ENCODE measurements around the gene NSUN5.
A peak's percentile ranks its signal among the peaks of the same experiment; 100 is the strongest.
"Not testable (repeated sequence)": the region's sequence is repeated elsewhere in the genome, so short reads cannot be mapped to it uniquely, and the experiment has no call there.

NSUN5 gene

DNA sequence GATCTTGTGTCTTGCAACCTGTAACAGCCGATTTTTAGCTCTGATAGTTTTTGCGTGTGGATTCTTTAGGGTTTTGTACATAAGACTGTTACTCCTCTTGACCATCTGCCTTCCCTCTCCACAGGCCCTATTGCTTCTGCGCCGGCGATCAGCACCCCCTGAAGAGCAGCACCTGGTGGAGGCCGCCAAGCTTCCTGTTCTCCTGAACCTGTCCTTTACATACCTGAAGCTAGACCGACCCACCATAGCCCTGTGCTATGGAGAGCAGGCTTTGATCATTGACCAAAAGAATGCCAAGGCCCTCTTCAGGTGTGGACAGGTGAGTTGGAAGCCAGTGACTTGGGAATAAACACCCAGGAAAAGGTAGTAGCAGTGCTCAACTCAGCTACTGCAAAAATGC, 31.9 kb upstream of the NSUN5 start:
- no peaks in the 10 kb centered on the region for H3K4me1 Mint-ChIP-seq
- no peak for DNase-seq
- H3K36me3 Mint-ChIP-seq: no peaks in the 10 kb centered on the region
- H3K9me3 Mint-ChIP-seq: no peaks in the 10 kb centered on the region
- H3K27me3 Mint-ChIP-seq: peaks cover 18% of the 10 kb centered on the region
- CTCF ChIA-PET: no interaction called here
- H3K4me3 Mint-ChIP-seq: no peak overlapping the region
- no peak overlapping the region for H3K27ac Mint-ChIP-seq

DNA sequence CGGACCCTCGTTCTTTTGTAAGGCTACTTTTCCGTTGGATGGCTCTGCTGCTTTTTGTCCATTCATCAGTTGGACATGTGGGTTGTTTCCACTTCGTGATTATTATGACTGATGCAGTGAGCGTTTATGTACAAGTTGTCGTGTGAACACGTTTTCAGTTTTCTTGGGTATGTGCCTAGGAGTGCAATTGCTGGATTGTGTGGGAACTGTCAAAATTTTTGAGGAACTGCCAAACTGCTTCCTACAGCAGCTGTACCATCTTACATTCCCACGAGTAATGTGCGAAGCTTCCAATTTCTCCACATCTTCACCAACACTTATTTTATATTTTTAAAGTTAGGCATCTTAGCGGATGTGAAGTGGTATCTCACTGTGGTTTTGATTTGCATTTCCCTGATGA, 29.7 kb upstream of the NSUN5 start:
- no peak overlapping the region for H3K4me3 Mint-ChIP-seq
- no peaks in the 10 kb centered on the region for H3K9me3 Mint-ChIP-seq
- no peak for DNase-seq
- H3K27me3 Mint-ChIP-seq: peaks cover 19% of the 10 kb centered on the region
- H3K36me3 Mint-ChIP-seq: no peaks in the 10 kb centered on the region
- H3K4me1 Mint-ChIP-seq: no peaks in the 10 kb centered on the region
- H3K27ac Mint-ChIP-seq: no peak overlapping the region
- CTCF ChIA-PET: no interaction called here

- CTCF ChIA-PET: no interaction called here
- H3K9me3 Mint-ChIP-seq: no peaks in the 10 kb centered on the region
- no peak overlapping the region for H3K4me3 Mint-ChIP-seq
- H3K4me1 Mint-ChIP-seq: no peaks in the 10 kb centered on the region
- H3K27ac Mint-ChIP-seq: no peak overlapping the region
- H3K27me3 Mint-ChIP-seq: peaks cover 21% of the 10 kb centered on the region
- no peaks in the 10 kb centered on the region for H3K36me3 Mint-ChIP-seq
- DNase-seq: no peak
Measured at GRCh38 chr7:73332447-73332846, 23.8 kb upstream of the NSUN5 start.

DNA sequence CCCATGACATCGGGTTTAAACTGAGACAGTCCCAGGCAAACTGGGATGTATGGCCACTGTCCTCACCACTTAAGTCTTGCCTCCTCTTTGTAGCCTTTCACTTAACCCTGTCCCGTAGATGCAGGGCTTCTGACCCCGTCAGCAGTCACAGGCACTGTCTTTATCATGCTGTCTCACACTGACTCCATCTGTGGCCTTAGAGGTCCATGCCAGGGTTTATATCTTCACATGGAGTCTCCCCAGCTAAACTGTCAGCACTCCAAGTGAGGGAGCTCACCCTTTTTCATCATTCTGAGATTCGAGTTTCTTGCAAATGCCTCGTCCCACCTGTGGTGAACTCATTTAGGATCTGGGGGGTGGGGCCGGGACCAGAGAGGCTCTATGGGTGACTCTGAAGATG, 22.1 kb upstream of the NSUN5 start:
- peaks cover 2% of the 10 kb centered on the region for H3K4me1 Mint-ChIP-seq
- H3K36me3 Mint-ChIP-seq: no peaks in the 10 kb centered on the region
- H3K9me3 Mint-ChIP-seq: no peaks in the 10 kb centered on the region
- H3K27ac Mint-ChIP-seq: no peak overlapping the region
- DNase-seq: no peak
- H3K4me3 Mint-ChIP-seq: no peak overlapping the region
- peaks cover 20% of the 10 kb centered on the region for H3K27me3 Mint-ChIP-seq
- CTCF ChIA-PET: no interaction called here

DNA sequence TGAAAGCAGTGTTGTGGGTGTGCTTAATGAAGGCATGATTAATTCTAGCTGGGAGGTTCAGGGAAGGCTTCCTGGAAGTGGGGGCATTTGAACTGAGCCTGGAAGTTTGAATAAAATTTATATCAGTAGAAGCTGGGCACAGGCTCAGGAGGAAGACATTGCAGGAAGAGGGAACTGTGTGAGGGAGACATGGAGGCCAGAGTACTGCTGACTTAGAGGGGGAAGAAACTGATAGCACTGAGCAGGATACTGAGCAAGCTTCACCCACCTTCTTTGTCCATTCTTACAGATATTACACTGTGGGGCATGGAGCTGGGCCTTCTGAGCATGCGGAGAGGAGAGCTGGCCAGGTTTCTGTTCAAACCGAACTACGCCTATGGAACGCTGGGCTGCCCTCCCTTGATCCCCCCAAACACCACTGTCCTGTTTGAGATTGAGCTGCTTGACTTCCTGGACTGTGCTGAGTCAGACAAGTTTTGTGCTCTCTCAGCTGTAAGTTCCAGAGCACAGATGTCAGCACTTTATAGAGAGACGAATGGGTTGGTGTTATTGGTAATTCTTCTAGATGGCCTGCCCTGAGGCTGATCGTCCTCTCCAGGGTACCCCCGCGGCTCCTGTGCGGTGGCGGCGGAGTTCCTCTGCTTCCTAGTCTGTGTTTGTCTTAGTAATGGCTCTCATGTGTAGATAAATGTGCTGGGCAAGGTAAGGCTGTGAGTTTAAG, 21.4 kb upstream of the NSUN5 start:
- Mint-ChIP-seq H3K4me3 (no peak overlapping the region), H3K27me3 (peaks cover 13% of the 10 kb centered on the region), H3K27ac (no peak overlapping the region), H3K4me1 (peaks cover 2% of the 10 kb centered on the region), H3K9me3 (no peaks in the 10 kb centered on the region), H3K36me3 (no peaks in the 10 kb centered on the region)
- CTCF ChIA-PET: no interaction called here
- no peak for DNase-seq

- CTCF ChIA-PET: interaction anchor here (0.6 kb wide), 1 partner anchor 123 kb away, joined by 3 read pairs; no protein-coding TSS in a partner anchor
- no peak for DNase-seq
- peaks cover 9% of the 10 kb centered on the region for H3K27me3 Mint-ChIP-seq
- no peak overlapping the region for H3K27ac Mint-ChIP-seq
- no peaks in the 10 kb centered on the region for H3K9me3 Mint-ChIP-seq
- H3K4me3 Mint-ChIP-seq: no peak overlapping the region
- peaks cover 13% of the 10 kb centered on the region for H3K4me1 Mint-ChIP-seq
- H3K36me3 Mint-ChIP-seq: no peaks in the 10 kb centered on the region
Measured at GRCh38 chr7:73328696-73329095, 20.1 kb upstream of the NSUN5 start.

- H3K27ac Mint-ChIP-seq, DNase-seq, H3K4me3 Mint-ChIP-seq, H3K36me3 Mint-ChIP-seq, H3K9me3 Mint-ChIP-seq, CTCF ChIA-PET: not testable (repeated sequence)
- Mint-ChIP-seq H3K27me3 (peaks cover 12% of the 10 kb centered on the region), H3K4me1 (peaks cover 18% of the 10 kb centered on the region)
Measured at GRCh38 chr7:73327922-73328321, 19.3 kb upstream of the NSUN5 start, which contains the start of the genes FKBP6 and TRIM50. Gene FKBP6, plus strand, starts transcription at chr7:73328161. Its CDS starts 268 bp downstream, at chr7:73328429. Gene TRIM50, minus strand, starts transcription at chr7:73328082. Its CDS starts 3,295 bp downstream, at chr7:73324787.

DNA sequence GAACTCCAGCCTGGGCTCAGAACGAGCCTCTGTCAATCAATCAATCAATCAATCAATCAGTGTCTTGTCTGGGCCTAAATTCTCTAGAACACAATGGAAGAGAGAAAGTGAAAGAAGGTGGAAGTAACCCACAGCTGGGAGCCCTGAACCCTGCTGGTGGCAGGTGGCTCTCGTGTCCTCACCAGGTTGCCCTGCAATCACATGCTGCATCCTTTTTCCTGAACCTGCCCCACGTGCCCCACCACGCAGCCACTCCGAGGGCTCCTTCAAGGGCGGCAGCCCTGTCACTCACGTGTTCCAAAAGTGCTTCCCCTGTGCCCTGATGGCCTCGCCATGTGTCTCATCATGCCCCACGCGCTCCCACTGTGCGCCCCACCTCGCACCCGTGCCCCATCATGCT, 18.8 kb upstream of the NSUN5 start:
- CTCF ChIA-PET, H3K4me3 Mint-ChIP-seq: not testable (repeated sequence)

GRCh38 chr7:73325424-73325823, 16.8 kb upstream of the NSUN5 start:
- H3K27ac Mint-ChIP-seq, H3K27me3 Mint-ChIP-seq, CTCF ChIA-PET, H3K4me3 Mint-ChIP-seq, DNase-seq, H3K36me3 Mint-ChIP-seq, H3K9me3 Mint-ChIP-seq: not testable (repeated sequence)
- H3K4me1 Mint-ChIP-seq: peaks cover 18% of the 10 kb centered on the region

More for the DNA sequence above, 18.8 kb upstream of the NSUN5 start:
- Mint-ChIP-seq H3K27me3 (peaks cover 15% of the 10 kb centered on the region), H3K4me1 (peaks cover 18% of the 10 kb centered on the region)
- not testable (repeated sequence) for DNase-seq, H3K9me3 Mint-ChIP-seq, H3K27ac Mint-ChIP-seq, H3K36me3 Mint-ChIP-seq

GRCh38 chr7:73324081-73324845, 15.6 kb upstream of the NSUN5 start:
- not testable (repeated sequence) for H3K36me3 Mint-ChIP-seq, H3K27me3 Mint-ChIP-seq, H3K27ac Mint-ChIP-seq, H3K9me3 Mint-ChIP-seq
- CTCF ChIA-PET: interaction anchor here (0.6 to 1.5 kb wide), 7 partner anchors 9 to 411 kb away, joined by 3 to 12 read pairs (median 4); no protein-coding TSS in a partner anchor
- Mint-ChIP-seq H3K4me1 (peaks cover 18% of the 10 kb centered on the region), H3K4me3 (peak overlapping the region; percentile 34)
- DNase-seq: peak; percentile 69

GRCh38 chr7:73323434-73324080, 14.9 kb upstream of the NSUN5 start:
- not testable (repeated sequence) for DNase-seq, H3K9me3 Mint-ChIP-seq, H3K36me3 Mint-ChIP-seq, H3K27me3 Mint-ChIP-seq, H3K27ac Mint-ChIP-seq
- CTCF ChIA-PET: interaction anchor here (0.6 to 1.5 kb wide), 6 partner anchors 9 to 412 kb away, joined by 3 to 12 read pairs (median 4); no protein-coding TSS in a partner anchor
- H3K4me3 Mint-ChIP-seq: peak overlapping the region; percentile 34
- H3K4me1 Mint-ChIP-seq: peaks cover 18% of the 10 kb centered on the region

DNA sequence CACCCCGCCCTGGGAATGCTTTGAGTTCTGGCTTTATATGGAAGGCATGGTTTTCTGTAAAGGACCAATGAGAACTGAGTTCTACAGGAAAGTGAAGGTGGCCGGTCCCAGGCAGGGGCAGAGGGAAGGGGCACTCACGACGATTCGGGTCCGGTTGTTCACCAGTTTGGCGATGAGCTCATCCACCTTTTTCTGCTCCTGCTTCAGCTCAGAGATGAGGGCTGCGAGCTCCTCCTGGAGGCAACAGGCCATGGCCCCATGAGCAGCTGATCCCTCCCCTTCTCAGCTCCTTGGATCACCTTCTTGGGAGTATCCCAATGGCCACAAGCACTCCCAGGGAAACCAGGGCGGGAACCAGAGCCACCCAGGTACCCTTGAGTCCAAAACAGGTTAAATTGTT, 11.4 kb upstream of the NSUN5 start:
- H3K36me3 Mint-ChIP-seq, H3K27me3 Mint-ChIP-seq, CTCF ChIA-PET, H3K4me3 Mint-ChIP-seq, H3K27ac Mint-ChIP-seq, H3K9me3 Mint-ChIP-seq, DNase-seq: not testable (repeated sequence)
- peaks cover 17% of the 10 kb centered on the region for H3K4me1 Mint-ChIP-seq

- CTCF ChIA-PET, H3K36me3 Mint-ChIP-seq, H3K27me3 Mint-ChIP-seq, DNase-seq, H3K4me3 Mint-ChIP-seq, H3K9me3 Mint-ChIP-seq, H3K27ac Mint-ChIP-seq: not testable (repeated sequence)
- peaks cover 14% of the 10 kb centered on the region for H3K4me1 Mint-ChIP-seq
Measured at GRCh38 chr7:73319541-73319940, 10.9 kb upstream of the NSUN5 start.

GRCh38 chr7:73318656-73319204, 10.1 kb upstream of the NSUN5 start:
- H3K27ac Mint-ChIP-seq, H3K4me3 Mint-ChIP-seq, H3K9me3 Mint-ChIP-seq, DNase-seq, H3K36me3 Mint-ChIP-seq, CTCF ChIA-PET, H3K27me3 Mint-ChIP-seq, H3K4me1 Mint-ChIP-seq: not testable (repeated sequence)

Data from activated naive CD4-positive, alpha-beta T cell treated with anti-CD3 and anti-CD28 coated beads, Interleukin-2, amount 10 ng/mL, durations not matched to agents 7 days and 5 days (primary cell).